ENCODE results near the gene STRN. TPM values are rescaled to one million over a fixed set of nuclear protein-coding genes. Genes with fewer than 3 reads are reported as not detected.

The STRN gene
- total and polyA plus RNA-seq, 2 experiments from 2014 or later = 6.5 to 12.1 TPM

GRCh38 chr2:36801088-36801487, 165.2 kb downstream of the STRN start:
- no peaks in the 10 kb centered on the region for H3F3A ChIP-seq (ENCODE audit: insufficient read depth)
- in situ Hi-C loops (cut with MboI) = no loop called here
- DNase-seq = no peak
- H3K9me2 ChIP-seq (ENCODE audit: insufficient read depth) = no peaks in the 10 kb centered on the region
- H3K4me2 ChIP-seq (ENCODE audit: unreplicated experiment) = no peak overlapping the region
- 55 to 61% methylated on average over 6 of the region's 6 CpGs for WGBS, 2 experiments (ENCODE audit: low coverage in 1 of 2, low lambda C conversion rate in 2 of 2, missing lambda C conversion rate in 2 of 2)
- H3K9me3 ChIP-seq (ENCODE audit: low read depth) = no peaks in the 10 kb centered on the region
- no peaks in the 10 kb centered on the region for H3K4me1 ChIP-seq (ENCODE audit: insufficient read depth)
- peaks cover 4% of the 10 kb centered on the region for H3K27me3 ChIP-seq (replicated peaks; ENCODE audit: insufficient read depth)
- H3K36me3 ChIP-seq (ENCODE audit: low read depth) = no peaks in the 10 kb centered on the region
- H3K4me3 ChIP-seq = no peak overlapping the region
- no peaks in the 10 kb centered on the region for H4K20me1 ChIP-seq (ENCODE audit: insufficient read depth)
- TF ChIP-seq EZH2phosphoT487 (IDR thresholded peaks at IDR 0.05; ENCODE audit: insufficient read depth, low read depth) = no peak
- TF ChIP-seq EZH2 (IDR thresholded peaks at IDR 0.05; ENCODE audit: insufficient read depth, poor library complexity, severe bottlenecking) = no peak
- no peaks in the 10 kb centered on the region for H3K79me2 ChIP-seq (ENCODE audit: insufficient read depth)
- H2AFZ ChIP-seq = no peak overlapping the region
- no peak overlapping the region for H3K27ac ChIP-seq
- no peak overlapping the region for H3K9ac ChIP-seq

DNA sequence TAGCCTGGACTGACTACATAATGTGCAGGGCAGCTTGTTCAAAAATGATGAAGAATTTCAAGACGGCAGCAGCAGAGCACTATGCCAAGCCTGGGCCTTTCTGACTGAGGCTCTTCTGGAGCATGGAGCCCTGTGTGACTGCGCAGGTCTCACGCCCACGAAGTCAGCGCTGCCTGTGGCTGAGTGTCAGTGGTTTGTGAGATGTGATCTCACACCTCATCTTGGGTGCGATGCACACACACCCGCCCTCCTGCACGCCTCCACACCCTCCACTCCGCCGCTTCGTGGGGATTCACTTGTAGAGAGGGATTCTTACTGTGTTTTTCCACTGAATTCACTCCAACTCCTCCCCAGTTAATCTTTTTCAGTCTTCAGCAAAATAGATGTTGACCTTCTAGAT, 166.0 kb downstream of the STRN start:
- Histone ChIP-seq H3F3A (ENCODE audit: insufficient read depth) (no peaks in the 10 kb centered on the region), H3K4me3 (no peak overlapping the region), H2AFZ (no peak overlapping the region), H3K27me3 (replicated peaks; ENCODE audit: insufficient read depth) (peaks cover 4% of the 10 kb centered on the region), H4K20me1 (ENCODE audit: insufficient read depth) (no peaks in the 10 kb centered on the region), H3K36me3 (ENCODE audit: low read depth) (no peaks in the 10 kb centered on the region), H3K4me1 (ENCODE audit: insufficient read depth) (no peaks in the 10 kb centered on the region), H3K4me2 (ENCODE audit: unreplicated experiment) (no peak overlapping the region), H3K27ac (no peak overlapping the region), H3K79me2 (ENCODE audit: insufficient read depth) (no peaks in the 10 kb centered on the region), H3K9me3 (ENCODE audit: low read depth) (no peaks in the 10 kb centered on the region), H3K9ac (no peak overlapping the region), H3K9me2 (ENCODE audit: insufficient read depth) (no peaks in the 10 kb centered on the region)
- DNase-seq = no peak
- WGBS, 2 experiments (ENCODE audit: low coverage in 1 of 2, low lambda C conversion rate in 2 of 2, missing lambda C conversion rate in 2 of 2) = 80 to 82% methylated on average over 11 of the region's 11 CpGs
- no peak for TF ChIP-seq EZH2phosphoT487 (IDR thresholded peaks at IDR 0.05; ENCODE audit: insufficient read depth, low read depth)
- TF ChIP-seq EZH2 (IDR thresholded peaks at IDR 0.05; ENCODE audit: insufficient read depth, poor library complexity, severe bottlenecking) = no peak
- in situ Hi-C loops (cut with MboI) = no loop called here

DNA sequence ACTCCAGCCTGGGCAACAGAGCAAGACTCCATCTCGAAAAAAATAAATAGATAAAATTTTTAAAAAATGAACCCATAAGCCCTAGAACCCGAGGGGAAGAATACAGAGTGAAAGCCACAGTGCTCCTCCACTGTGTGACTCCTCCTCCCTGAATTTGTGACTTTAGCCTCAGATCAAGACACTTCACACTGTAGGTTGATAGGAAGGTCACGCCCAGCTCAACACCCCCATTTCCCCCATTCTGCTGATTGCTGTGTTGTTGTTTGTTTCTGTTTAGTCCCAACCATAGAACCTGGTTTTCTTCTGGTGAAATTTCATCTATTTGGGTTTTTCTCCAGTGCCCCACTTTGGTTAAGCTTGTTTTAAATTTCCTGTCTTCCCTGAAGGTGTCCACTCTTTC, 167.6 kb downstream of the STRN start:
- in situ Hi-C loops (cut with MboI) = loop anchor here (25.0 kb wide), 1 partner anchor 236 kb away; no protein-coding TSS in a partner anchor

DNA sequence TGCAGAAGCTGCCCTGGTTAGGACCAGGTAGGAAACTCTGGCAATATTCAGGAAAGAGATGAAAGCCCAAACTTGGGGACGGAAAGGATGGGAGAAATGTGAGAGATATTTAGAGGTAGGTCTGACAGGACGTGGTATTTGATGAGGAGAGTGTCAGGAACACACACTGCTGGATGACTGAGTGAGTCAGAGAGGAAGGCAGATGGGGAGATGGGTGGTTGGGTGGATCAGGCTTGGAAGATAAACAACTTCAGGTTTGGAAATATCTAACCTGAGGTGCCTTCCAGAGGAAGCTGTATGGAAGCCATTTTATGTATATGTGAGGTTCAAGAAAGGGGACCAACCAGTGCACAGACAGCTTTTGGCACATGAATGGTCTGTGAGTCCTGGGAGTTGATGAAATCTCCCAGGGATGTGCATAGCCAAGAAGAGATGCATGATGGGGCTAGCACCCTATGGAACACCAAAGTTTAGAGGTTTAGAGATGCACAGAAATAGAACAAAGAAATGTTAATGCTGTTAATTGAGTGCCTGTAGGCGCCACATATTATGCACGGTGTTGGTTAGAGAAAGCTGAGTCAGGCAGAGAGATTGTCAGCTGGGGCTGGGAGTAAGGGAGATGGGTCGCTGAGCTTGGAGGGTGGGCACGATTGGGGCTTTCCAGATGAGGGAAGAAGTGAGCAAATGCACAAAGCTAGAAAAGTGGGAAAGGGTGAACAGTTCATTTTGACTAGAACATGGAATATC, 168.8 kb downstream of the STRN start:
- no peaks in the 10 kb centered on the region for H3F3A ChIP-seq (ENCODE audit: insufficient read depth)
- H2AFZ ChIP-seq = no peak overlapping the region
- H3K9ac ChIP-seq = no peak overlapping the region
- H3K9me3 ChIP-seq (ENCODE audit: low read depth) = no peaks in the 10 kb centered on the region
- TF ChIP-seq EZH2 (IDR thresholded peaks at IDR 0.05; ENCODE audit: insufficient read depth, poor library complexity, severe bottlenecking) (no peak), EZH2phosphoT487 (IDR thresholded peaks at IDR 0.05; ENCODE audit: insufficient read depth, low read depth) (no peak)
- in situ Hi-C loops (cut with MboI) = loop anchor here (25.0 kb wide), 1 partner anchor 235 kb away; no protein-coding TSS in a partner anchor
- no peak overlapping the region for H3K4me3 ChIP-seq
- 52 to 53% methylated on average over 6 of the region's 6 CpGs for WGBS, 2 experiments (ENCODE audit: low coverage in 1 of 2, low lambda C conversion rate in 2 of 2, missing lambda C conversion rate in 2 of 2)
- H3K4me1 ChIP-seq (ENCODE audit: insufficient read depth) = no peaks in the 10 kb centered on the region
- H4K20me1 ChIP-seq (ENCODE audit: insufficient read depth) = no peaks in the 10 kb centered on the region
- H3K36me3 ChIP-seq (ENCODE audit: low read depth) = no peaks in the 10 kb centered on the region
- H3K27ac ChIP-seq = no peak overlapping the region
- peaks cover 8% of the 10 kb centered on the region for H3K27me3 ChIP-seq (replicated peaks; ENCODE audit: insufficient read depth)
- no peak for DNase-seq
- H3K4me2 ChIP-seq (ENCODE audit: unreplicated experiment) = no peak overlapping the region
- no peaks in the 10 kb centered on the region for H3K9me2 ChIP-seq (ENCODE audit: insufficient read depth)
- H3K79me2 ChIP-seq (ENCODE audit: insufficient read depth) = no peaks in the 10 kb centered on the region

More for the DNA sequence above, 167.6 kb downstream of the STRN start:
- DNase-seq = no peak
- WGBS, 2 experiments (ENCODE audit: low coverage in 1 of 2, low lambda C conversion rate in 2 of 2, missing lambda C conversion rate in 2 of 2) = 49 to 54% methylated on average over 3 of the region's 3 CpGs
- Histone ChIP-seq H3K4me2 (ENCODE audit: unreplicated experiment) (no peak overlapping the region), H3K4me3 (no peak overlapping the region), H3K27me3 (replicated peaks; ENCODE audit: insufficient read depth) (peaks cover 4% of the 10 kb centered on the region), H3K36me3 (ENCODE audit: low read depth) (no peaks in the 10 kb centered on the region), H4K20me1 (ENCODE audit: insufficient read depth) (no peaks in the 10 kb centered on the region), H3K9ac (no peak overlapping the region), H3K9me2 (ENCODE audit: insufficient read depth) (no peaks in the 10 kb centered on the region), H3K27ac (no peak overlapping the region), H3K79me2 (ENCODE audit: insufficient read depth) (no peaks in the 10 kb centered on the region), H3K4me1 (ENCODE audit: insufficient read depth) (no peaks in the 10 kb centered on the region), H2AFZ (no peak overlapping the region), H3K9me3 (ENCODE audit: low read depth) (no peaks in the 10 kb centered on the region), H3F3A (ENCODE audit: insufficient read depth) (no peaks in the 10 kb centered on the region)
- TF ChIP-seq EZH2 (IDR thresholded peaks at IDR 0.05; ENCODE audit: insufficient read depth, poor library complexity, severe bottlenecking) (no peak), EZH2phosphoT487 (IDR thresholded peaks at IDR 0.05; ENCODE audit: insufficient read depth, low read depth) (no peak)

Small RNA genes within 50 kb of the gene (small RNA-seq; reads per million reads assigned to genes)
- not detected for gene RNU6-577P (ENCODE audit: low read depth, low replicate concordance)

Other genes starting within 250 kb of the STRN start
- gene HEATR5B, start 117.8 kb upstream of the STRN start, total RNA-seq (2014; rRNA removed; shearing (Covaris generic)) = 17.0 and 21.4 TPM in 2 replicates
- gene HEATR5B, start 117.8 kb upstream of the STRN start, polyA plus RNA-seq (2016; fragmentation: Nextera tagmentation; extraction: Ambion mirVana) = 4.7 and 5.3 TPM in 2 replicates
- gene GPATCH11, start 118.0 kb upstream of the STRN start, total RNA-seq (2014; rRNA removed; shearing (Covaris generic)) = 7.2 and 8.6 TPM in 2 replicates
- gene GPATCH11, start 118.0 kb upstream of the STRN start, polyA plus RNA-seq (2016; fragmentation: Nextera tagmentation; extraction: Ambion mirVana) = 4.4 and 4.9 TPM in 2 replicates
- gene EIF2AK2, start 190.4 kb upstream of the STRN start, total RNA-seq (2014; rRNA removed; shearing (Covaris generic)) = 30.9 and 63.1 TPM in 2 replicates
- 35.9 and 43.8 TPM in 2 replicates for gene EIF2AK2, start 190.4 kb upstream of the STRN start, polyA plus RNA-seq (2016; fragmentation: Nextera tagmentation; extraction: Ambion mirVana)
- not detected in 2 replicates for gene SULT6B1, start 222.1 kb upstream of the STRN start, total RNA-seq (2014; rRNA removed; shearing (Covaris generic))
- not detected in 2 replicates for gene SULT6B1, start 222.1 kb upstream of the STRN start, polyA plus RNA-seq (2016; fragmentation: Nextera tagmentation; extraction: Ambion mirVana)
- gene CEBPZOS, start 230.0 kb upstream of the STRN start, total RNA-seq (2014; rRNA removed; shearing (Covaris generic)) = 13.2 and 19.0 TPM in 2 replicates
- gene CEBPZOS, start 230.0 kb upstream of the STRN start, polyA plus RNA-seq (2016; fragmentation: Nextera tagmentation; extraction: Ambion mirVana) = 37.7 and 39.9 TPM in 2 replicates